Thyroid gland (tissue), 4 donors: ENCODE measurements around the gene ERMP1.

Experiments
- CTCF ChIP-seq, 6 experiments: fragments of 200-600 bp in 3 of 6; fragments of 450-650 bp in 3 of 6; sonication (generic) in 3 of 6; IDR thresholded peaks; one replicate each; pipeline ENCODE4 v1.5.1; 2016 to 2019; ENCODE audit warnings: antibody characterized with exemption in 6 of 6, mild to moderate bottlenecking in 2 of 6, inconsistent platforms in 1 of 6, moderate library complexity in 1 of 6
- POLR2A ChIP-seq, 2 donors: fragments of 450-650 bp; IDR thresholded peaks; one replicate each; pipeline ENCODE4 v1.6.1; 2017; ENCODE audit warnings: antibody characterized with exemption in 2 of 2, mild to moderate bottlenecking in 2 of 2, moderate library complexity in 1 of 2

GRCh38 chr9:5850724-5851122 lies 17.8 kb upstream of the ERMP1 start:
- TF ChIP-seq CTCF (IDR thresholded peaks at IDR 0.05): no peak
- no peak for TF ChIP-seq POLR2A (IDR thresholded peaks at IDR 0.05)
